H9 (cell line): ENCODE measurements around the gene BCKDHB. TPM values are rescaled to one million over a fixed set of nuclear protein-coding genes. Genes with fewer than 3 reads are reported as not detected.

Source experiments
- DNase-seq: peaks from one replicate; pipeline ENCODE4 v3.0.0-alpha.2; 2017
- H2AFZ ChIP-seq: one replicate; pipeline ENCODE4 v1.6.1; 2013; ENCODE audit warnings: mild to moderate bottlenecking, low read length, control low read depth, moderate library complexity
- H2AK5ac ChIP-seq: 2 replicates; pipeline ENCODE4 v1.6.1; 2013; ENCODE audit warnings: low read length, control low read depth, mixed read lengths; ENCODE audit not compliant: insufficient read length
- H2BK120ac ChIP-seq: one replicate; pipeline ENCODE4 v1.6.1; 2013; ENCODE audit warnings: low read depth, mild to moderate bottlenecking, low read length, control low read depth, inconsistent platforms; ENCODE audit not compliant: poor library complexity, severe bottlenecking
- H2BK12ac ChIP-seq: 2 replicates; pipeline ENCODE4 v1.6.1; 2013; ENCODE audit warnings: low read length, control low read depth, mixed read lengths, low read depth; ENCODE audit not compliant: insufficient read length
- H2BK15ac ChIP-seq: 2 replicates; pipeline ENCODE4 v1.6.1; 2013; ENCODE audit warnings: low read depth, low read length, control low read depth
- H2BK20ac ChIP-seq: one replicate; pipeline ENCODE4 v1.6.1; 2013; ENCODE audit warnings: low read depth, mild to moderate bottlenecking, low read length, control low read depth, inconsistent platforms; ENCODE audit not compliant: poor library complexity, severe bottlenecking
- H2BK5ac ChIP-seq: 2 replicates; pipeline ENCODE4 v1.6.1; 2013; ENCODE audit warnings: low read length, control low read depth, mixed read lengths; ENCODE audit not compliant: insufficient read length
- H3K14ac ChIP-seq: 2 replicates; pipeline ENCODE4 v1.6.1; 2013; ENCODE audit warnings: low read length, control low read depth; ENCODE audit not compliant: insufficient read depth
- H3K18ac ChIP-seq: 2 replicates; pipeline ENCODE4 v1.6.1; 2013; ENCODE audit warnings: low read depth, mild to moderate bottlenecking, mixed read lengths, low read length, control low read depth; ENCODE audit not compliant: insufficient read length
- H3K23ac ChIP-seq: 2 replicates; pipeline ENCODE4 v1.6.1; 2013; ENCODE audit warnings: low read length, control low read depth, mixed read lengths, low read depth; ENCODE audit not compliant: insufficient read length
- H3K23me2 ChIP-seq: 2 replicates; pipeline ENCODE4 v1.6.1; 2013; ENCODE audit warnings: low read depth, mild to moderate bottlenecking, mixed read lengths, low read length, control low read depth; ENCODE audit not compliant: insufficient read length, poor library complexity, severe bottlenecking
- H3K27ac ChIP-seq: 2 replicates; pipeline ENCODE4 v1.5.1; 2013; ENCODE audit warnings: low read length, control low read depth, mixed read lengths, low read depth; ENCODE audit not compliant: insufficient read length
- H3K27me3 ChIP-seq: 2 replicates; pipeline ENCODE4 v1.6.1; 2013; ENCODE audit warnings: low read length, control low read depth, inconsistent platforms; ENCODE audit not compliant: insufficient read depth
- H3K4ac ChIP-seq: 2 replicates; pipeline ENCODE4 v1.6.1; 2013; ENCODE audit warnings: low read depth, mild to moderate bottlenecking, control low read depth, inconsistent platforms, low read length, moderate library complexity
- H3K4me1 ChIP-seq: 2 replicates; pipeline ENCODE4 v1.6.1; 2013; ENCODE audit warnings: low read length, control low read depth, inconsistent platforms; ENCODE audit not compliant: insufficient read depth
- H3K4me2 ChIP-seq: 2 replicates; pipeline ENCODE4 v1.6.1; 2013; ENCODE audit warnings: low read length, control low read depth, mixed read lengths; ENCODE audit not compliant: insufficient read length, insufficient read depth
- H3K56ac ChIP-seq: 2 replicates; pipeline ENCODE4 v1.6.1; 2013; ENCODE audit warnings: low read depth, mild to moderate bottlenecking, mixed read lengths, low read length, control low read depth; ENCODE audit not compliant: insufficient read length
- H3K79me1 ChIP-seq: 2 replicates; pipeline ENCODE4 v1.6.1; 2013; ENCODE audit warnings: low read depth, mild to moderate bottlenecking, moderate library complexity, low read length, control low read depth, inconsistent platforms; ENCODE audit not compliant: insufficient read depth, poor library complexity, severe bottlenecking
- H3K79me2 ChIP-seq: 2 replicates; pipeline ENCODE4 v1.6.1; 2013; ENCODE audit warnings: low read length, control low read depth, inconsistent platforms; ENCODE audit not compliant: insufficient read depth
- H3K9ac ChIP-seq: 2 replicates; pipeline ENCODE4 v1.6.1; 2013; ENCODE audit warnings: low read length, control low read depth, mixed read lengths; ENCODE audit not compliant: insufficient read length; ENCODE audit errors: extremely low read depth
- H3K9me3 ChIP-seq: one replicate; pipeline ENCODE4 v1.6.1; 2013; ENCODE audit warnings: low read depth, low read length, inconsistent platforms; ENCODE audit not compliant: control insufficient read depth
- H3T11ph ChIP-seq: one replicate; pipeline ENCODE4 v1.6.1; 2013; ENCODE audit warnings: mild to moderate bottlenecking, low read length, control low read depth, inconsistent platforms
- H4K20me1 ChIP-seq: one replicate; pipeline ENCODE4 v1.6.1; 2013; ENCODE audit not compliant: control insufficient read depth, insufficient read length, insufficient read depth
- H4K5ac ChIP-seq: 2 replicates; pipeline ENCODE4 v1.6.1; 2013; ENCODE audit warnings: low read depth, mild to moderate bottlenecking, mixed read lengths, low read length, control low read depth; ENCODE audit not compliant: insufficient read length
- H4K8ac ChIP-seq: replicated peaks from 2 replicates; pipeline ENCODE4 v1.6.1; 2013; ENCODE audit warnings: low read length, control low read depth, mixed read lengths, low read depth; ENCODE audit not compliant: insufficient read length
- H4K91ac ChIP-seq: 2 replicates; pipeline ENCODE4 v1.6.1; 2013; ENCODE audit warnings: low read depth, mild to moderate bottlenecking, moderate library complexity, mixed read lengths, low read length, control low read depth; ENCODE audit not compliant: insufficient read length
- H3K27ac Mint-ChIP-seq, 3 experiments: 2 replicates in 2 of 3; 3 replicates in 1 of 3; pipeline ENCODE4 v1.8.0; 2020 to 2021; ENCODE audit warnings: mixed read lengths in 3 of 3, mild to moderate bottlenecking in 1 of 3, moderate library complexity in 1 of 3
- H3K27me3 Mint-ChIP-seq: 2 replicates; pipeline ENCODE4 v1.8.0; 2021; ENCODE audit warnings: low read depth, mild to moderate bottlenecking, moderate library complexity, mixed read lengths
- H3K36me3 Mint-ChIP-seq, 3 experiments: 2 replicates in 2 of 3; 3 replicates in 1 of 3; pipeline ENCODE4 v1.8.0; 2020 to 2021; ENCODE audit warnings: low read depth in 3 of 3, mixed read lengths in 3 of 3; ENCODE audit not compliant: insufficient read depth in 1 of 3
- H3K4me1 Mint-ChIP-seq, 2 experiments: 2 replicates each; pipeline ENCODE4 v1.8.0; 2020; ENCODE audit warnings: mixed read lengths in 2 of 2
- H3K4me3 Mint-ChIP-seq, 2 experiments: 2 replicates in 1 of 2; 3 replicates in 1 of 2; pipeline ENCODE4 v1.8.0; 2020 to 2021; ENCODE audit warnings: mild to moderate bottlenecking in 2 of 2, mixed read lengths in 2 of 2, moderate library complexity in 1 of 2
- H3K9me3 Mint-ChIP-seq, 2 experiments: 2 replicates in 1 of 2; 3 replicates in 1 of 2; pipeline ENCODE4 v1.8.0; 2020; ENCODE audit warnings: mild to moderate bottlenecking in 2 of 2, mixed read lengths in 2 of 2, moderate library complexity in 1 of 2
- CTCF ChIP-seq: fragments of 200-600 bp; sonication (generic); conservative IDR thresholded peaks from 3 replicates; pipeline ENCODE4 v1.8.0; 2021; ENCODE audit warnings: antibody characterized with exemption, mild to moderate bottlenecking
- whole genome bisulfite sequencing: extraction: QIAGEN DNeasy Blood & Tissue Kit; methylation state at CpG from one replicate; pipeline ENCODE4 v1.1.7; 2013; ENCODE audit warnings: missing lambda C conversion rate, low lambda C conversion rate, mixed read lengths; ENCODE audit not compliant: insufficient read length; ENCODE audit errors: extremely low coverage; 5-methylcytosine and 5-hydroxymethylcytosine counted together
- total RNA-seq: library from RNA; stranded (reverse); gene quantifications from 2 replicates; pipeline ENCODE4 v1.2.1, GENCODE V29; 2021

Gene BCKDHB
- total RNA-seq, 1 experiment from 2014 or later, result 26.6 TPM

- no peak for TF ChIP-seq CTCF
- H3K27ac ChIP-seq, result no peak overlapping the region
- H3T11ph ChIP-seq, result no peak overlapping the region
- no peak overlapping the region for H3K9ac ChIP-seq
- no peak overlapping the region for H2BK20ac ChIP-seq
- H4K8ac ChIP-seq, result no peak overlapping the region
- H2AFZ ChIP-seq, result no peak overlapping the region
- no peak overlapping the region for H4K91ac ChIP-seq
- no peak overlapping the region for H3K56ac ChIP-seq
- H3K27me3 ChIP-seq, result no peaks in the 10 kb centered on the region
- H3K36me3 Mint-ChIP-seq, result peaks cover 0 to 4% (median 3%) of the 10 kb centered on the region in 3 experiments; a peak in 5 of 7 replicates
- H3K27me3 Mint-ChIP-seq, result no peaks in the 10 kb centered on the region
- H3K14ac ChIP-seq, result no peak overlapping the region
- H3K18ac ChIP-seq, result no peak overlapping the region
- H2BK15ac ChIP-seq, result no peak overlapping the region
- no peaks in the 10 kb centered on the region for H4K20me1 ChIP-seq
- H3K4me2 ChIP-seq, result no peak overlapping the region
- no peak overlapping the region for H2BK120ac ChIP-seq
- no peak overlapping the region for H3K4me3 Mint-ChIP-seq
- H2AK5ac ChIP-seq, result no peak overlapping the region
- no peak overlapping the region for H4K5ac ChIP-seq
- no peaks in the 10 kb centered on the region for H3K4me1 Mint-ChIP-seq
- no peaks in the 10 kb centered on the region for H3K9me3 ChIP-seq
- no peak overlapping the region for H2BK5ac ChIP-seq
- no peak for DNase-seq
- H3K9me3 Mint-ChIP-seq, result no peaks in the 10 kb centered on the region
- H2BK12ac ChIP-seq, result no peak overlapping the region
- H3K4ac ChIP-seq, result no peak overlapping the region
- no peaks in the 10 kb centered on the region for H3K79me1 ChIP-seq
- H3K23ac ChIP-seq, result no peak overlapping the region
- WGBS, result no CpG with 5 or more reads among the region's 1 CpG
- no peak overlapping the region for H3K27ac Mint-ChIP-seq
- no peaks in the 10 kb centered on the region for H3K4me1 ChIP-seq
- no peaks in the 10 kb centered on the region for H3K79me2 ChIP-seq
- H3K23me2 ChIP-seq, result no peaks in the 10 kb centered on the region
Observed at GRCh38 chr6:80173411-80173810, 66.9 kb downstream of the BCKDHB start.
